SU-DHL-6 (cell line): ENCODE results near the gene RPRD1B.

Experiments used
- EZH2phosphoT487 ChIP-seq: fragments of 200-600 bp; sonication (generic), shearing (Covaris generic); conservative IDR thresholded peaks from 2 replicates; pipeline ENCODE4 v1.6.1; 2018; ENCODE audit warnings: mild to moderate bottlenecking, antibody characterized with exemption, low read length, moderate library complexity, mixed read lengths
- TF ChIP-seq, protein P1 (sequence below): fragments of 200-600 bp; sonication (generic); IDR thresholded peaks from one replicate; pipeline ENCODE4 v1.5.1; 2017; ENCODE audit warnings: antibody characterized with exemption, mild to moderate bottlenecking, low read length, moderate library complexity; ENCODE audit not compliant: insufficient read depth, poor library complexity, severe bottlenecking

DNA sequence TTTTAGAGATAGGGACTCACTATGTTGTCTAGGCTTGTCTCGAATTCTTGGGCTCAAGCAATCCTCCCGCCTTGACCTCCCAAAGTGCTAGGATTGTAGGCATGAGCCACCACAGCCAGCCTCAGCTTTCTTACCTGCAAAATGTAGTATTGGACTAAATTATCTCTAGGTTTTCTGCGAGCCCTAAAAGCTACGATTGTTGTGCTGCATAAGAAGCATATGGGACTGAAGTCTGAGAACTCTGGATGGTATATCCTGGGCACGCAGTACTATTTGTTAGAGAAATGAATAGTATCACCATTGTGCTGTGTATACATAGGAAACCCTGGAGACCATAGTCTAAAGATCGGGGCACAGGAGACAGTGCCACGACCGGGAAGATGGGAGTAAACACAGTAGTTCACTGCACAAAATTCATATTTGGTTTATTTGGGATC, 60.1 kb downstream of the RPRD1B start:
- TF ChIP-seq, protein P1, sequence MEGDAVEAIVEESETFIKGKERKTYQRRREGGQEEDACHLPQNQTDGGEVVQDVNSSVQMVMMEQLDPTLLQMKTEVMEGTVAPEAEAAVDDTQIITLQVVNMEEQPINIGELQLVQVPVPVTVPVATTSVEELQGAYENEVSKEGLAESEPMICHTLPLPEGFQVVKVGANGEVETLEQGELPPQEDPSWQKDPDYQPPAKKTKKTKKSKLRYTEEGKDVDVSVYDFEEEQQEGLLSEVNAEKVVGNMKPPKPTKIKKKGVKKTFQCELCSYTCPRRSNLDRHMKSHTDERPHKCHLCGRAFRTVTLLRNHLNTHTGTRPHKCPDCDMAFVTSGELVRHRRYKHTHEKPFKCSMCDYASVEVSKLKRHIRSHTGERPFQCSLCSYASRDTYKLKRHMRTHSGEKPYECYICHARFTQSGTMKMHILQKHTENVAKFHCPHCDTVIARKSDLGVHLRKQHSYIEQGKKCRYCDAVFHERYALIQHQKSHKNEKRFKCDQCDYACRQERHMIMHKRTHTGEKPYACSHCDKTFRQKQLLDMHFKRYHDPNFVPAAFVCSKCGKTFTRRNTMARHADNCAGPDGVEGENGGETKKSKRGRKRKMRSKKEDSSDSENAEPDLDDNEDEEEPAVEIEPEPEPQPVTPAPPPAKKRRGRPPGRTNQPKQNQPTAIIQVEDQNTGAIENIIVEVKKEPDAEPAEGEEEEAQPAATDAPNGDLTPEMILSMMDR = no peak
- TF ChIP-seq EZH2phosphoT487 = no peak
